Measurements from ENCODE around the gene MYO3B.

Gene MYO3B

DNA sequence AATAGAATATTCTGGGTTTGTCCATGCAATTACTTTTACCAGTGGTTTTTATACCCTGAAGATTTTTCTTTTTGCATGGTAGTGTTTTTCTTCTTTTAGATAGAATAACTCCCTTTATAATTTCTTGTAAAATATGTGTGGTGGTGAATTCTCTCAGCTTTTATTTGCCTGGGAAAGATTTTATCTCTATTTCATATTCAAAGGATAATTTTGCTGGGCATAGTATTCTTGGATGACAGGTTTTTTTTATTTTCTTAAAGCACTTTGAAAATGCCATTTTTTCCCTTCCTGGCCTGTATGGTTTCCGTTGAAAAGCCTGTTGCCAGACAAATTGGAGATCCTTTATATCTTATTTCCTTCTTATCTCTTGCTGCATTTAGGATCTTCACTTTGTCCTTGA, 113.5 kb downstream of the MYO3B start:
- Histone ChIP-seq H3K27me3 (no peaks in the 10 kb centered on the region), H3K4me1 (no peaks in the 10 kb centered on the region), H3K4me3 (ENCODE audit: low read depth, low read length) (no peak overlapping the region), H3K36me3 (no peaks in the 10 kb centered on the region), H3K9me3 (no peaks in the 10 kb centered on the region)
- DNase-seq, result no peak
- TF ChIP-seq, protein P1, sequence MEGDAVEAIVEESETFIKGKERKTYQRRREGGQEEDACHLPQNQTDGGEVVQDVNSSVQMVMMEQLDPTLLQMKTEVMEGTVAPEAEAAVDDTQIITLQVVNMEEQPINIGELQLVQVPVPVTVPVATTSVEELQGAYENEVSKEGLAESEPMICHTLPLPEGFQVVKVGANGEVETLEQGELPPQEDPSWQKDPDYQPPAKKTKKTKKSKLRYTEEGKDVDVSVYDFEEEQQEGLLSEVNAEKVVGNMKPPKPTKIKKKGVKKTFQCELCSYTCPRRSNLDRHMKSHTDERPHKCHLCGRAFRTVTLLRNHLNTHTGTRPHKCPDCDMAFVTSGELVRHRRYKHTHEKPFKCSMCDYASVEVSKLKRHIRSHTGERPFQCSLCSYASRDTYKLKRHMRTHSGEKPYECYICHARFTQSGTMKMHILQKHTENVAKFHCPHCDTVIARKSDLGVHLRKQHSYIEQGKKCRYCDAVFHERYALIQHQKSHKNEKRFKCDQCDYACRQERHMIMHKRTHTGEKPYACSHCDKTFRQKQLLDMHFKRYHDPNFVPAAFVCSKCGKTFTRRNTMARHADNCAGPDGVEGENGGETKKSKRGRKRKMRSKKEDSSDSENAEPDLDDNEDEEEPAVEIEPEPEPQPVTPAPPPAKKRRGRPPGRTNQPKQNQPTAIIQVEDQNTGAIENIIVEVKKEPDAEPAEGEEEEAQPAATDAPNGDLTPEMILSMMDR (IDR thresholded peaks at IDR 0.05; ENCODE audit: low read depth, low read length), result no peak

- no peak overlapping the region for H3K4me3 ChIP-seq (ENCODE audit: low read depth, low read length)
- H3K36me3 ChIP-seq, result no peaks in the 10 kb centered on the region
- TF ChIP-seq, protein P1 (IDR thresholded peaks at IDR 0.05; ENCODE audit: low read depth, low read length), result no peak
- no peaks in the 10 kb centered on the region for H3K4me1 ChIP-seq
- H3K27me3 ChIP-seq, result no peaks in the 10 kb centered on the region
- H3K9me3 ChIP-seq, result no peaks in the 10 kb centered on the region
- no peak for DNase-seq
These were observed 114.5 kb downstream of the MYO3B start for GRCh38 chr2:170292415-170292814.

DNA sequence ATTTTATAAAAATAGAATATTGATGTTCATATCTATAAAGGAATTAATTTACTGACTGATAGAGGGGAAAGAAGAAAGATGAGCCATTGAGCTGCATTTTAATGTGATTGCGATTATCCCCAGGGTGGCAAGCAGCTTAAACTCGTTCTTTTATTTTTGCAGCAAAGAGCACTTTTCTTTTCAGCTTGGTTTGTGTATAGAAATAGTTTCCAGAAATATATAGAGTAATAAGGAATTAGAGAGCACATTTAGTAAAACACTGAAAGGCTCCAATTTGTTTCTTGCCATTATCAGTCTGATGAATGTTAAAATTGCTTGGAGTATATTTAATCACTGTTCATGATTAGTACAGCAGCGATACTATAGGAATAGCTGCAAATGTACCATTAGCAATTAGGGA, 119.5 kb downstream of the MYO3B start:
- no peaks in the 10 kb centered on the region for H3K36me3 ChIP-seq
- H3K27me3 ChIP-seq, result no peaks in the 10 kb centered on the region
- H3K9me3 ChIP-seq, result no peaks in the 10 kb centered on the region
- H3K4me3 ChIP-seq (ENCODE audit: low read depth, low read length), result no peak overlapping the region
- TF ChIP-seq, protein P1 (IDR thresholded peaks at IDR 0.05; ENCODE audit: low read depth, low read length), result no peak
- H3K4me1 ChIP-seq, result no peaks in the 10 kb centered on the region
- DNase-seq, result no peak

GRCh38 chr2:170298115-170298514, 120.2 kb downstream of the MYO3B start:
- TF ChIP-seq, protein P1 (IDR thresholded peaks at IDR 0.05; ENCODE audit: low read depth, low read length), result no peak
- Histone ChIP-seq H3K27me3 (no peaks in the 10 kb centered on the region), H3K4me3 (ENCODE audit: low read depth, low read length) (no peak overlapping the region), H3K36me3 (no peaks in the 10 kb centered on the region), H3K4me1 (no peaks in the 10 kb centered on the region), H3K9me3 (no peaks in the 10 kb centered on the region)
- no peak for DNase-seq

- Histone ChIP-seq H3K36me3 (no peaks in the 10 kb centered on the region), H3K9me3 (no peaks in the 10 kb centered on the region), H3K27me3 (no peaks in the 10 kb centered on the region), H3K4me1 (no peaks in the 10 kb centered on the region), H3K4me3 (ENCODE audit: low read depth, low read length) (no peak overlapping the region)
- no peak for DNase-seq
- TF ChIP-seq, protein P1 (IDR thresholded peaks at IDR 0.05; ENCODE audit: low read depth, low read length), result no peak
These were observed 121.0 kb downstream of the MYO3B start for GRCh38 chr2:170298861-170299429.

GRCh38 chr2:170300993-170301392, 123.0 kb downstream of the MYO3B start:
- H3K4me1 ChIP-seq, result no peaks in the 10 kb centered on the region
- no peaks in the 10 kb centered on the region for H3K9me3 ChIP-seq
- H3K36me3 ChIP-seq, result no peaks in the 10 kb centered on the region
- H3K27me3 ChIP-seq, result no peaks in the 10 kb centered on the region
- DNase-seq, result no peak
- TF ChIP-seq, protein P1 (IDR thresholded peaks at IDR 0.05; ENCODE audit: low read depth, low read length), result no peak
- no peak overlapping the region for H3K4me3 ChIP-seq (ENCODE audit: low read depth, low read length)
